CD4-positive, alpha-beta T cell treated with Interferon alpha-2 for 1 hour (primary cell): Measurements from ENCODE around the gene HCFC1R1.
"Not testable (repeated sequence)": the region's sequence is repeated elsewhere in the genome, so short reads cannot be mapped to it uniquely, and the experiment has no call there.

ENCODE experiments used
- DNase-seq, 2 donors: peaks; one replicate each; pipeline ENCODE4 v3.0.0-alpha.2; 2020 to 2022

The HCFC1R1 gene

DNA sequence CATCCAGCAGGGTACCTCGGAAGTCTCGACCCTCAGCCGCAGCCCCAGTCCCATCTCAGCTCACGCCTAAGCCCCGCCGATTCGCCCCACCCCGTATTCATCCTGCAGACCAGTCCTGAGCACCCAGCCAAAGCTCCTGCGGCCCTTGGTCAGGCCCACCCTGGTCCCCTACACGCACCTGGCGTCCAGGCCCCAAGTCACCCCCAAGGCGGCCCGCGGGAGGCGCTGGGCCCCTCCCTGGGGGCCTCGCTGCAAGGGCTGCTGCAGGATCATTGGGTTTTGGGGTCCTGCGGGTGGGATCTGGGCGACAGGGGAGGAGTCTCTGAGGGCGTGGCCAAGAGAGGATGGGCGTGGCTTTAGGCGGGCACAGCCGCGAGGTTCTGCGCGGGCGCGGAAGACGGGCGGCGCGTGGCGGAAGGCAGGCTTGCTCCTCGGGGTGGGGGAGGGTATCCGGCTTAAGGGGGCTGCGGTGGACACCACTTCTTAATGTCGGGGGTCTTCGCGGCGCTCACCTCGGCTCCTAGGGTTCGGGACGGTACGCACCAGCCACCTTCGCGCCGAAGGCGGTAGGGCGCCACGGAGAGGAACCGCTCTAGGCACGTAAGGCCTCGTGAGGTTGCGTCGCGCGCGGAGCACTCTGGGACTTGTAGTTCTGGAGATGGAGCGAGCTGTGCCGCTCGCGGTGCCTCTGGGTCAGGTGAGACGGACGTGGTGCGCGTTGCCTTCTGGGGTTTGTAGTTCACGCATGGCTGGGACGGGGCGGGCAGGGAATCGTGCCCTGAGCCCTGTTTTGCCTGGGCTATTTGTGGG is at the start of gene HCFC1R1, which contains the start of gene THOC6:
Gene HCFC1R1 (minus strand): TSS at position 274 of the 810 bp plus-strand sequence. CDS start 1 bp downstream, at position 273.
Gene THOC6 (plus strand): TSS at position 367 of the 810 bp plus-strand sequence. CDS start 292 bp downstream, at position 659.
- peak; percentile 96 for DNase-seq

DNA sequence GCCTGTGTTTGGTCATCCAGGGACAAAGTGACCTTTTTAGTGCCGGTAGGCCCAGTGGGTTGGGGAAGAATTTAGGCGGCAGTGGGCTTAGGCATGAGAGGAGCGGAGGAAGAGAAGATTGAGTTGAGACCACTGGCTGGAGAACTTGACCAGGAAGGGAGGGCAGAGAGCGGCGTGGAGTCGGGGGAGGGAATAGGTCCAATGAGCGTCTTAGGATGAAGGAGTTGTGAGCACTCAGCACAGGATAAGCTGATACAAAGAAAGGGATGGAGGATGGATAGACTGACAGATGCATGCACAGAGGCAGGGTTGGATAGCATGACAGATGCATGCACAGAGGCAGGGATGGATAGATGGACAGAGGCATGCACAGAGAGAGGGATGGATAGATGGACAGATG is 49.7 kb upstream of the HCFC1R1 start:
- DNase-seq, result no peak

DNA sequence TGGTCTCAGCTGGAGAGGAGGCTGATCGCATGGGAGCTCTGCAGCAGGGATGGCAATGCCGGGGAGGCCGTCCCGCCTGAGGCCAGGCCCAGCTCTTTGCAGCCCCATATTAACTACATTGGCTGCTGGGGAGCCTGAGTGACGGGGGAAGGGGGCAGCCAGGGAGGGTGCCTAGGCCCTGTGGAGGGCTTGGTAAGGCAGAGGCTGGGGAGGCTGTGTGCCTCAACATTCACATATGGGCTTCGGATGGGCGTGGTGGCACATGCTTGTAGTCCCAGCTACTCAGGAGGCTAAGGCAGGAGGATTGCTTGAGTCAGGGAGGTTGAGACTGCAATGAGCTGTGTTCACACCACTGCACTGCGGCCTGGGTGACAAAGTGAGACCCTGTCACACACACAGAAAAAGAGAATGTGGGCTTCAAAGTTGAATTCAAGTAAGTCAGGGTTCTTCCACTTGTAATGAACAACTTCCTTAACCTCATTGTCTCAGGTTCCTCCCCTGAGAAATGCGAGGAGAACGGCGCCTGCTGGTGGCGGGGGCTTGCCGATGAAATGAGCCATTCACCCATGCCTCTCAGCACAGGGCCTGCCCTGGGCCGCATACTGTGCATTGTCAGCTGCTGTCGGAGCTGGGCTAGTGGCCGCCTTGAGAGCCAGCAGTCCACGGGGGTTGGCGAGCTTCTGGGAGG is 49.0 kb upstream of the HCFC1R1 start:
- peak in 1 of 2 donors; percentile 65 for DNase-seq

DNA sequence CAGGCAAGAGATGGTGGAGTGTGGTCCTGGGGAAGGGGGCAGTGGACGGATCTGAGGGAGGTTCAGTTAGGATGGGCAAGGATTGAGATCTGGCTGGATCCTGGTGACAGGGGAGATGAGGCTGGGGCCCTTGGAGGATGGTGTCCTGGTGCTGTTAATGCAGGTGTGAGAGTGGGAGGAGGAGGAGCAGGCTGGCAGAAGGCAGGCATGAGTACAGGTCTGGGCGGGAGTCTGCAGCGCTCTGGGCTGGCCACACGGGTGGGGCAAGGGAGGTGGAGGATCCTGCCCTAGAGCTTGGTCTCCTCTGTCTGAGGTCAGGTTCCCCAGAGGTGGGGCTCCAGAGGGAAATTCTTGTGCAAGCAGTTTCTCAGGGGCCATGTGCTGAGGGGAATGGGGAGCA is 48.4 kb upstream of the HCFC1R1 start:
- DNase-seq, result peak in 1 of 2 donors; percentile 52

GRCh38 chr16:3071655-3072054 is 47.9 kb upstream of the HCFC1R1 start:
- DNase-seq, result no peak

GRCh38 chr16:3070608-3071111 is 46.9 kb upstream of the HCFC1R1 start:
- DNase-seq, result peak in 1 of 2 donors; percentile 41

DNA sequence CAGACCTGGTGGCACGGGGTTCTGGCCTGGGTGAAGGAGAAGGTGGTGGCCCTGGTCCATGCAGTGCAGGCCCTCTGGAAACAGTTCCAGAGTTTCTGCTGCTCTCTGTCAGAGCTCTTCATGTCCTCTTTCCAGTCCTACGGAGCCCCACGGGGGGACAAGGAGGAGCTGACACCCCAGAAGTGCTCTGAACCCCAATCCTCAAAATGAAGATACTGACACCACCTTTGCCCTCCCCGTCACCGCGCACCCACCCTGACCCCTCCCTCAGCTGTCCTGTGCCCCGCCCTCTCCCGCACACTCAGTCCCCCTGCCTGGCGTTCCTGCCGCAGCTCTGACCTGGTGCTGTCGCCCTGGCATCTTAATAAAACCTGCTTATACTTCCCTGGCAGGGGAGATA is 45.4 kb upstream of the HCFC1R1 start:
- DNase-seq, result not testable (repeated sequence)

- peak in 1 of 2 donors; percentile 55 for DNase-seq
Observed at GRCh38 chr16:3068487-3068886, 44.7 kb upstream of the HCFC1R1 start.

DNA sequence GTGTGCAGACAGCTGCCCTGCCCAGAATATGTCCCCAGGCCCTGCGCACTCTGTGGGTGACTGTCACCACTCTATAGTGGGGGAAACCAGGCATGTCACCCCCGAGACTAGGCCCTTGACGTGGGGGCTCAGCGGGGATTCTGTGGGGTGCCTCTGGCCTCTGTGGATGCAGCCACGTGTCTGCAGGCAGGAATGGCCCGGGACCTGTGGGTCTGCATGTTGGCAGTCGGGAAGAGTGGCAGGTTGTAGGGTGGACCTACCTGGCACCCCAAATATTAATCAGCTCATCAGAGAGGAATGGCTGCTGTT is 42.7 kb upstream of the HCFC1R1 start:
- DNase-seq, result no peak

DNA sequence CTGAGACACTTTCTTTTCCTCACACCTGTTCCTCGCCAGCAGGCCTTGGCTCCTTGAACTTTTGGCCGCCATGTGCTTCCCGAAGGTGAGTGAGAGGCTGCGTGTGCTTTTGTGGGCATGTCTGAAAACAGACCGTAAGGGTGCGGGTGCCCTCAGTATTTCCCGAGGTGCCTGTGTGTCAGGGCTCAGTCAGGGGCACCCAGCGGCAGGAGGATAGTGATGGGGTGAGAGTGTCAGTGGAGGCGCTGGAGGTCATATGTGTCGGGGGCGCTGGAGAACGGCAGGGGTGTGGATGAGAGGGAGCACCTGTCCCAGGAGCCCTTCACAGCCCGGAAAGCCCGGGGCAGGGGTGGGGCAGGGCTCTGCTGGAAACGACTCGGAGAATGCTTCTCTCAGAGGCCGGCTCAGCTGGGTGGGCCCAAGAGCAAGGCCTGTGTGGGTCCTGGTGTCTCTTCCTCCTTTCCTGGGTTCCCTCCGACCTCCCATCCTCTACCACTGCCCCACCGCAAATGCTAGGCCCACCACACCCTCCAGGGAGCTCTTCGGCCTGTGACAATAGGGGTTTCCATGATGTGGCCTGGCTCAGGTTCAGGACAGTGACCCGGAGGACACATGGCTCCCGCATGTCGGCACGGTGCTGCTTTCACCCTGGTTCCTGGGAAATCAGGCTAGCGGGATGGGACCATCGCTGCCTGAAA is 42.1 kb upstream of the HCFC1R1 start:
- DNase-seq, result peak in 1 of 2 donors; percentile 47

DNA sequence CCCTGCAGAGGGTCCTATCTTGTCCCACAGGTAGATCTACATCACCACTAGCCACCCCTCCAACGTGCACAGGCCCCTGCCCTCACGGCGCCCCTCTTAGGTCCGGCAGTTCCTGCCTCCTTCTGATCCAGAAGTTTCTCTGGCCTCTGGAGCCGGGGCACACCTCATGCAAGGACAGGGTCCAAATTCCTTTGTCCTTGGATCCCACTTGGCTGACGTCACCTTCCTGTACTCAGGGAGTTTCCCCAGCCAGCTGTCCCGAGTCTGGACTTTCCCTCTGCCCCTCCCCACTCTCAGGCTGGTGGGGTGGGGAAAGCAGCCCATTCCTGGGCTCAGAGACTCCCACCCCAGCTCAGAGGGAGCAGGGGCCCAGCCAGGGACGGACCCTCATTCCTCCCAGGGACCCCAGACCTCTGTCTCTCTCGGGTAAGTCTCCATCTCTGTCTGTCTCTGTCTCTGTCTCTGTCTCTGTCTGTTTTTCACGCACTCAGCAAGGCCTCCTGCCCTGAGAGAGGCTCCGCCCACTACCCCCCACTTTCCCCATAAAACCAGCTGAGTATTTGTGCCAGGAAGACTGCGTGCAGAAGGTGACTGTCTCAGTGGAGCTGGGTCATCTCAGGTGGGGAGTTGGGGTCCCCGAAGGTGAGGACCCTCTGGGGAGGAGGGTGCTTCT is 41.5 kb upstream of the HCFC1R1 start, which contains the start of gene IL32:
Gene IL32 (plus strand): TSS at position 572 of the 673 bp plus-strand sequence. CDS start 172 bp downstream, outside the sequence.
- DNase-seq, result peak; percentile 70 to 88

DNA sequence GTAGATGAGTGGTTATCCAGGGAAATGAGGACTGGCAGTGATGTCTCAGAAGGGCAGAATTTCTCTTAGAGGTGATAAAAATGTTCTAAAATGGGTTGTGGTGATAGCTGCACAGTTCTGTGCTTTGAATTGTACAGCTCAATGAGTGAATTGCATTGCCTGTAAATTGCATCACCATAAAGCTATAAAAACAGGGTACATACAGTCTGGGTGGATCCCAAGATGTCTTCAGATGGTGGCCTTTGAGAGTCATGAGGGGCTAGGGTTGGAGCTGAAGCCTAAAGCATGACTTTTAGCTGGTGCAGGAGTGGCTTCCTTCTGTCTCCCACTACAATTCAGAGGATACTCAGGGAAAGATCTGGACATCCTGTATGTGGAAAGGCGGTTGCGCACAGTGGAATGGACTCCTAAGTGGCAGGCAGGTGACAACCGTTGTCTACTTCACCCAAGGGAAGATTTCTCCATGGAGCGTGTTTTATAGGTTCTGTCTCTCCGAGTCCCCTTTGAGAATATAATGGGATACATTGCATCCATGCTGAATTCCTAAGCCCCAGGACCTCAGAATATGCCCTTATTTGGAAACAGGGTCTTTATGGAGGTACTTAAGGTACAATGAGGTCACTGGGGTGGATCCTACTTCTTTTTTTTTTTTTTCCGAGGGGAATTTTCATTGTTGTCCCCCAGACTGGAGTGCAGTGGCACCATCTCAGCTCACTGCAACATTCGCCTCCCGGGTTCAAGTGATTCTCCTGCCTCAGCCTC is 40.1 kb upstream of the HCFC1R1 start:
- DNase-seq, result no peak

DNA sequence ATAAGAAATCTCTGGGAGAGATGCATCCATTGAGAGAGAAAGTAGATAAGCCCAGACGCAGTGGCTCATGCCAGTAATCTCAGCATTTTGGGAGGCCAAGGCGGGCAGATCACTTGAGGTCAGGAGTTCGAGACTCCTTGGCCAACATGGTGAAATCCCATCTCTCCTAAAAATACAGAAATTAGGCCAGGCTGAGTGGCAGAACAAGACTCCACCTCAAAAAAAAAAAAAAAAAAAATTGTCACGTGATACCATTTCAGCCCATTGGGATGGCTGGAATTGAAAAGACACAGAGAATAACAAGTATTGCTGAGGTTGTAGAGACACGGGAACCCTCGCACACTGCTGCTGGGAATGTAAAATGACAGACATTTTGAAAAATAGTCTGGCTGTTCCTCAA is 38.8 kb upstream of the HCFC1R1 start:
- no peak for DNase-seq

DNA sequence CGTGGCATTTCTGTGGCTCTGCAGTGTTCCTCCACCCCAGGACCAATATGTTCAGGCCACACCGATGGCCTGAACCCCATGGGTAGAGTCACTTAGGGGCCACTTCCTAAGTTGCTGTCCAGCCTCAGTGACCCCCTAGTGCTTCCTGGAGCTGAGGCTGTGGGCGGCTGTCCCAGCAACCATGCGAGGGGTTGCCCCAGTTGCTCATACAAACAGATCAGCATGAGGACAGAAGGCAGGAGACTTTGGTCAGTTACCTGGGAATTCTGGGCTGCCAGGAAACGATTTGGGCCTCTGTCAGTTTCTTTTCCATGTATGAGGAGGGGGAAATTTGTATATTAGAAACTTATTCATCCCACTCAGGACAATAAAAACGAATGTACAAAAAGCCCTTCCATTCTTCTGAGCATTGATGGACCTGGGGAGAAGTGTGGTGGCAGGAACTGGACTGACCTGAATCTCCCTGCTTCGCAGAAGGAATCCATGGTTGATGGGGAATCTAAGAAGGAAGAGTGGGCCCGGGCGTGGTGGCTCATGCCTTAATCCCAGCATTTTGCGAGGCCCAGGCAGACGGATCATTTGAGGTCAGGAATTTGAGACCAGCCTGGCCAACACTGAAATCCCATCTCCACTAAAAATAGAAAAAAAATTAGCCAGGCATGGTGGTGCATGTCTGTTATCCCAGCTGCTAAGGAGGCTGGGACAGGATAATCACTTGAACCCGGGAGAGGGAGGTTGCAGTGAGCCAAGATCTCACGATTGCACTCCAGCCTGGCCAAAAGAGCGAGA is 36.8 kb upstream of the HCFC1R1 start:
- DNase-seq, result no peak

GRCh38 chr16:3059723-3060242 is 36.0 kb upstream of the HCFC1R1 start:
- no peak for DNase-seq

- peak; percentile 88 to 93 for DNase-seq
Observed at GRCh38 chr16:3059041-3059722, 35.4 kb upstream of the HCFC1R1 start.

DNA sequence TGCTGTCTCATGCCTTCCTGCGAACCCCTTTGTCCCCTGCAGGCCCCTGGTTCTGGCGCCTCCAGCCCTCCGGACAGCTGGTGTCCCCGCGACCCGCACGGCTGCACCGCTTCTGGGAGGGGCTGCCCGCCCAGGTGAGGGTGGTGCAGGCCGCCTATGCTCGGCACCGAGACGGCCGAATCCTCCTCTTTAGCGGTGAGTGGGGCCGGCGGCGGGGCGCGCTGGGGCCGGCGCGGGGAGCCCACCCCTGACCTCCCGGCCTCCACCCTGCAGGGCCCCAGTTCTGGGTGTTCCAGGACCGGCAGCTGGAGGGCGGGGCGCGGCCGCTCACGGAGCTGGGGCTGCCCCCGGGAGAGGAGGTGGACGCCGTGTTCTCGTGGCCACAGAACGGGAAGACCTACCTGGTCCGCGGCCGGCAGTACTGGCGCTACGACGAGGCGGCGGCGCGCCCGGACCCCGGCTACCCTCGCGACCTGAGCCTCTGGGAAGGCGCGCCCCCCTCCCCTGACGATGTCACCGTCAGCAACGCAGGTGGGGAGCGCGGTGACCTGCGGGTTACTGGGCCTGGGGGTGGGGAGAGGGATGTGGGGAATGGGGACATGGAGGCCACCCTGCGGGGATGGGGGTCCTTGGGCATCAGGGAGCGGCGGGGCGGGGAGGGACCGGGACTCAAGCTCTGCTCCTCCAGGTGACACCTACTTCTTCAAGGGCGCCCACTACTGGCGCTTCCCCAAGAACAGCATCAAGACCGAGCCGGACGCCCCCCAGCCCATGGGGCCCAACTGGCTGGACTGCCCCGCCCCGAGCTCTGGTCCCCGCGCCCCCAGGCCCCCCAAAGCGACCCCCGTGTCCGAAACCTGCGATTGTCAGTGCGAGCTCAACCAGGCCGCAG is 34.6 kb upstream of the HCFC1R1 start:
- peak; percentile 49 to 64 for DNase-seq

GRCh38 chr16:3057181-3058138 is 33.7 kb upstream of the HCFC1R1 start:
- no peak for DNase-seq
